K562 (cell line): ENCODE data around the gene PDE8B. TPM values are rescaled to one million over a fixed set of nuclear protein-coding genes. Genes with fewer than 3 reads are reported as not detected.

Experiments
- ARID4B ChIP-seq: sonication (generic); formaldehyde crosslinking; IDR thresholded peaks from 2 replicates; pipeline ENCODE4 v1.8.0; 2022; ENCODE audit warnings: mild to moderate bottlenecking, missing genetic modification reagents
- CREB3 ChIP-seq: fragments of 450-650 bp; conservative IDR thresholded peaks from 2 replicates; pipeline ENCODE4 v1.6.1; 2016; ENCODE audit warnings: missing genetic modification characterization, low read depth, mild to moderate bottlenecking, missing compliant biosample characterization, moderate library complexity
- KDM1A ChIP-seq, 2 experiments: fragments of 450-650 bp; IDR thresholded peaks; 2 replicates each; pipeline ENCODE4 v1.6.1; 2016; ENCODE audit warnings: mild to moderate bottlenecking in 2 of 2
- SNIP1 ChIP-seq: fragments of 450-650 bp; IDR thresholded peaks from 2 replicates; pipeline ENCODE4 v1.7.1; 2017; ENCODE audit warnings: low read depth, mild to moderate bottlenecking
- polyA plus RNA-seq, 8 experiments: library from polyadenylated mRNA; depleted of rRNA in 4 of 8; stranded (reverse) in 5 of 8; unstranded in 3 of 8; fragments of >200 nt; fragmentation: Nextera tagmentation in 2 of 8; fragmentation: Illumina TruSeq in 1 of 8; extraction: Ambion mirVana in 2 of 8; extraction: Trizol in 1 of 8; gene quantifications; 2 replicates each; pipeline versions ENCODE4 v1.2.1 to v1.2.3, GENCODE V29; 2011 to 2014; ENCODE audit warnings: inconsistent platforms in 1 of 8, missing spikeins in 1 of 8
- total RNA-seq, 7 experiments: library from RNA; depleted of rRNA in 6 of 7; stranded (reverse); fragments of >200 nt in 6 of 7; fragmentation: Illumina TruSeq in 2 of 7; extraction: Trizol in 2 of 7; gene quantifications; 2 replicates each; pipeline versions ENCODE4 v1.2.1 to v1.2.3, GENCODE V29; 2011 to 2021; ENCODE audit warnings: low replicate concordance in 1 of 7

Gene PDE8B
- total and polyA plus RNA-seq, 9 of the 15 experiments (the other 6 are each of a cell fraction or from before 2014, with no cell fraction given) = 0.15 to 0.28 TPM; not detected in 7

GRCh38 chr5:77366717-77367500 lies 156.4 kb downstream of the PDE8B start (continued):
- no peak for TF ChIP-seq ARID4B (CRISPR knock-in tag)
- TF ChIP-seq SNIP1 = no peak
- no peak for TF ChIP-seq CREB3 (tag)
- no peak for TF ChIP-seq KDM1A (IDR thresholded peaks at IDR 0.05)
